ENCODE data around the gene TPSD1.
"Not testable (repeated sequence)": the region's sequence is repeated elsewhere in the genome, so short reads cannot be mapped to it uniquely, and the experiment has no call there.

DNA sequence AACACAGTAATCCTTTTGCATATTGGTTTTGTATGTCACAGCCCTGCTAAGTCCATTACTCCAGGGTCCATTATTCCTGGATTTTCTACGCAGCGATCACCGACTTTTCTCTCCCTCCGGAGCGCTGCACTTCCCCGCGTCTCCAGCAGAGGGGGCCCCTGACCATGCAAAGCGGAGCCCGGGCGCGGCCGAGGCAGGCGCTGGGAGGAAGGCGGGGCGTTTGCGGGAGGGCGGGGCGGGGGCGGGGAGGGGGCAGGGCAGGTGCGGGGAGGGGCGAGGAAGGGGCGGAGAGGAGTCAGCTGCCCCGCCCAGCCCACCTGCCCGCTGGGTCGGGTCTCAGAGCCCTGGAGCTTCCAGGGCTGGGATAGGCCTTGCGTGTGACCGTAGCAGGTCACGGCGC, 19.2 kb upstream of the TPSD1 start:
- TF ChIP-seq, protein P1, sequence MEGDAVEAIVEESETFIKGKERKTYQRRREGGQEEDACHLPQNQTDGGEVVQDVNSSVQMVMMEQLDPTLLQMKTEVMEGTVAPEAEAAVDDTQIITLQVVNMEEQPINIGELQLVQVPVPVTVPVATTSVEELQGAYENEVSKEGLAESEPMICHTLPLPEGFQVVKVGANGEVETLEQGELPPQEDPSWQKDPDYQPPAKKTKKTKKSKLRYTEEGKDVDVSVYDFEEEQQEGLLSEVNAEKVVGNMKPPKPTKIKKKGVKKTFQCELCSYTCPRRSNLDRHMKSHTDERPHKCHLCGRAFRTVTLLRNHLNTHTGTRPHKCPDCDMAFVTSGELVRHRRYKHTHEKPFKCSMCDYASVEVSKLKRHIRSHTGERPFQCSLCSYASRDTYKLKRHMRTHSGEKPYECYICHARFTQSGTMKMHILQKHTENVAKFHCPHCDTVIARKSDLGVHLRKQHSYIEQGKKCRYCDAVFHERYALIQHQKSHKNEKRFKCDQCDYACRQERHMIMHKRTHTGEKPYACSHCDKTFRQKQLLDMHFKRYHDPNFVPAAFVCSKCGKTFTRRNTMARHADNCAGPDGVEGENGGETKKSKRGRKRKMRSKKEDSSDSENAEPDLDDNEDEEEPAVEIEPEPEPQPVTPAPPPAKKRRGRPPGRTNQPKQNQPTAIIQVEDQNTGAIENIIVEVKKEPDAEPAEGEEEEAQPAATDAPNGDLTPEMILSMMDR (IDR thresholded peaks at IDR 0.05) = not testable (repeated sequence)
- TF ChIP-seq, protein P2, sequence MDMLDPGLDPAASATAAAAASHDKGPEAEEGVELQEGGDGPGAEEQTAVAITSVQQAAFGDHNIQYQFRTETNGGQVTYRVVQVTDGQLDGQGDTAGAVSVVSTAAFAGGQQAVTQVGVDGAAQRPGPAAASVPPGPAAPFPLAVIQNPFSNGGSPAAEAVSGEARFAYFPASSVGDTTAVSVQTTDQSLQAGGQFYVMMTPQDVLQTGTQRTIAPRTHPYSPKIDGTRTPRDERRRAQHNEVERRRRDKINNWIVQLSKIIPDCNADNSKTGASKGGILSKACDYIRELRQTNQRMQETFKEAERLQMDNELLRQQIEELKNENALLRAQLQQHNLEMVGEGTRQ (IDR thresholded peaks at IDR 0.05; ENCODE audit: borderline replicate concordance, low read depth, low read length) = not testable (repeated sequence)
- TF ChIP-seq, protein P3, sequence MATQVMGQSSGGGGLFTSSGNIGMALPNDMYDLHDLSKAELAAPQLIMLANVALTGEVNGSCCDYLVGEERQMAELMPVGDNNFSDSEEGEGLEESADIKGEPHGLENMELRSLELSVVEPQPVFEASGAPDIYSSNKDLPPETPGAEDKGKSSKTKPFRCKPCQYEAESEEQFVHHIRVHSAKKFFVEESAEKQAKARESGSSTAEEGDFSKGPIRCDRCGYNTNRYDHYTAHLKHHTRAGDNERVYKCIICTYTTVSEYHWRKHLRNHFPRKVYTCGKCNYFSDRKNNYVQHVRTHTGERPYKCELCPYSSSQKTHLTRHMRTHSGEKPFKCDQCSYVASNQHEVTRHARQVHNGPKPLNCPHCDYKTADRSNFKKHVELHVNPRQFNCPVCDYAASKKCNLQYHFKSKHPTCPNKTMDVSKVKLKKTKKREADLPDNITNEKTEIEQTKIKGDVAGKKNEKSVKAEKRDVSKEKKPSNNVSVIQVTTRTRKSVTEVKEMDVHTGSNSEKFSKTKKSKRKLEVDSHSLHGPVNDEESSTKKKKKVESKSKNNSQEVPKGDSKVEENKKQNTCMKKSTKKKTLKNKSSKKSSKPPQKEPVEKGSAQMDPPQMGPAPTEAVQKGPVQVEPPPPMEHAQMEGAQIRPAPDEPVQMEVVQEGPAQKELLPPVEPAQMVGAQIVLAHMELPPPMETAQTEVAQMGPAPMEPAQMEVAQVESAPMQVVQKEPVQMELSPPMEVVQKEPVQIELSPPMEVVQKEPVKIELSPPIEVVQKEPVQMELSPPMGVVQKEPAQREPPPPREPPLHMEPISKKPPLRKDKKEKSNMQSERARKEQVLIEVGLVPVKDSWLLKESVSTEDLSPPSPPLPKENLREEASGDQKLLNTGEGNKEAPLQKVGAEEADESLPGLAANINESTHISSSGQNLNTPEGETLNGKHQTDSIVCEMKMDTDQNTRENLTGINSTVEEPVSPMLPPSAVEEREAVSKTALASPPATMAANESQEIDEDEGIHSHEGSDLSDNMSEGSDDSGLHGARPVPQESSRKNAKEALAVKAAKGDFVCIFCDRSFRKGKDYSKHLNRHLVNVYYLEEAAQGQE (IDR thresholded peaks at IDR 0.05; ENCODE audit: low read depth, low read length) = not testable (repeated sequence)
- not testable (repeated sequence) for TF ChIP-seq MXI1 (IDR thresholded peaks at IDR 0.05; ENCODE audit: low read depth, low read length); EZH2phosphoT487 (IDR thresholded peaks at IDR 0.05; ENCODE audit: borderline replicate concordance, low read depth); RCOR1 (IDR thresholded peaks at IDR 0.05; ENCODE audit: low read length)
- TF ChIP-seq, protein P4, sequence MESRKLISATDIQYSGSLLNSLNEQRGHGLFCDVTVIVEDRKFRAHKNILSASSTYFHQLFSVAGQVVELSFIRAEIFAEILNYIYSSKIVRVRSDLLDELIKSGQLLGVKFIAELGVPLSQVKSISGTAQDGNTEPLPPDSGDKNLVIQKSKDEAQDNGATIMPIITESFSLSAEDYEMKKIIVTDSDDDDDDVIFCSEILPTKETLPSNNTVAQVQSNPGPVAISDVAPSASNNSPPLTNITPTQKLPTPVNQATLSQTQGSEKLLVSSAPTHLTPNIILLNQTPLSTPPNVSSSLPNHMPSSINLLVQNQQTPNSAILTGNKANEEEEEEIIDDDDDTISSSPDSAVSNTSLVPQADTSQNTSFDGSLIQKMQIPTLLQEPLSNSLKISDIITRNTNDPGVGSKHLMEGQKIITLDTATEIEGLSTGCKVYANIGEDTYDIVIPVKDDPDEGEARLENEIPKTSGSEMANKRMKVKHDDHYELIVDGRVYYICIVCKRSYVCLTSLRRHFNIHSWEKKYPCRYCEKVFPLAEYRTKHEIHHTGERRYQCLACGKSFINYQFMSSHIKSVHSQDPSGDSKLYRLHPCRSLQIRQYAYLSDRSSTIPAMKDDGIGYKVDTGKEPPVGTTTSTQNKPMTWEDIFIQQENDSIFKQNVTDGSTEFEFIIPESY (IDR thresholded peaks at IDR 0.05; ENCODE audit: borderline replicate concordance, low read depth) = not testable (repeated sequence)
